VCaP (cell line): ENCODE data around the gene MRRF.
A peak's percentile ranks its signal among the peaks of the same experiment; 100 is the strongest.
"Not testable (repeated sequence)": the region's sequence is repeated elsewhere in the genome, so short reads cannot be mapped to it uniquely, and the experiment has no call there.

Experiments used
- H3K27ac ChIP-seq: fragments of 450-650 bp; 2 replicates; pipeline ENCODE4 v1.5.1; 2017
- TF ChIP-seq, protein P1 (sequence below): fragments of 450-650 bp; conservative IDR thresholded peaks from 2 replicates; pipeline ENCODE4 v1.5.1; 2017; ENCODE audit warnings: mild to moderate bottlenecking, moderate library complexity

The MRRF gene

DNA sequence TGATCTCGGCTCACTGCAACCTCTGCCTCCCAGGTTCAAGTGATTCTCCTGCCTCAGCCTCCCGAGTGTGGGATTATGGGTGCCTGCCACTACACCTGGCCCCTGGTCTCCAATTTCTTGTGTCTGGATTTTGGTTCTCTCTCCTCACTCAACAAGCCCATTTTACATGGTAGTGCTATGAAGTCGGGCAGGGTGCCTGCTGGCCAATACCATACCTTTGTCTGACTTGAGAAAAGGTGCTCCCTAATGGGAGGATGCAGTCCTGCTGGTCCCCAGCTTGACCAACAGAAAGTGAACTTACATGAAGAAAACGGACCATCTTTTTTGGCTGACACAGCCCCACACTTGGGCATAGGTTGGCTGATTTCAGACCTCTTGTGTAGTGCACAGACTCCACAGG, 84.5 kb downstream of the MRRF start:
- TF ChIP-seq, protein P1, sequence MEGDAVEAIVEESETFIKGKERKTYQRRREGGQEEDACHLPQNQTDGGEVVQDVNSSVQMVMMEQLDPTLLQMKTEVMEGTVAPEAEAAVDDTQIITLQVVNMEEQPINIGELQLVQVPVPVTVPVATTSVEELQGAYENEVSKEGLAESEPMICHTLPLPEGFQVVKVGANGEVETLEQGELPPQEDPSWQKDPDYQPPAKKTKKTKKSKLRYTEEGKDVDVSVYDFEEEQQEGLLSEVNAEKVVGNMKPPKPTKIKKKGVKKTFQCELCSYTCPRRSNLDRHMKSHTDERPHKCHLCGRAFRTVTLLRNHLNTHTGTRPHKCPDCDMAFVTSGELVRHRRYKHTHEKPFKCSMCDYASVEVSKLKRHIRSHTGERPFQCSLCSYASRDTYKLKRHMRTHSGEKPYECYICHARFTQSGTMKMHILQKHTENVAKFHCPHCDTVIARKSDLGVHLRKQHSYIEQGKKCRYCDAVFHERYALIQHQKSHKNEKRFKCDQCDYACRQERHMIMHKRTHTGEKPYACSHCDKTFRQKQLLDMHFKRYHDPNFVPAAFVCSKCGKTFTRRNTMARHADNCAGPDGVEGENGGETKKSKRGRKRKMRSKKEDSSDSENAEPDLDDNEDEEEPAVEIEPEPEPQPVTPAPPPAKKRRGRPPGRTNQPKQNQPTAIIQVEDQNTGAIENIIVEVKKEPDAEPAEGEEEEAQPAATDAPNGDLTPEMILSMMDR: no peak
- H3K27ac ChIP-seq: no peak overlapping the region

DNA sequence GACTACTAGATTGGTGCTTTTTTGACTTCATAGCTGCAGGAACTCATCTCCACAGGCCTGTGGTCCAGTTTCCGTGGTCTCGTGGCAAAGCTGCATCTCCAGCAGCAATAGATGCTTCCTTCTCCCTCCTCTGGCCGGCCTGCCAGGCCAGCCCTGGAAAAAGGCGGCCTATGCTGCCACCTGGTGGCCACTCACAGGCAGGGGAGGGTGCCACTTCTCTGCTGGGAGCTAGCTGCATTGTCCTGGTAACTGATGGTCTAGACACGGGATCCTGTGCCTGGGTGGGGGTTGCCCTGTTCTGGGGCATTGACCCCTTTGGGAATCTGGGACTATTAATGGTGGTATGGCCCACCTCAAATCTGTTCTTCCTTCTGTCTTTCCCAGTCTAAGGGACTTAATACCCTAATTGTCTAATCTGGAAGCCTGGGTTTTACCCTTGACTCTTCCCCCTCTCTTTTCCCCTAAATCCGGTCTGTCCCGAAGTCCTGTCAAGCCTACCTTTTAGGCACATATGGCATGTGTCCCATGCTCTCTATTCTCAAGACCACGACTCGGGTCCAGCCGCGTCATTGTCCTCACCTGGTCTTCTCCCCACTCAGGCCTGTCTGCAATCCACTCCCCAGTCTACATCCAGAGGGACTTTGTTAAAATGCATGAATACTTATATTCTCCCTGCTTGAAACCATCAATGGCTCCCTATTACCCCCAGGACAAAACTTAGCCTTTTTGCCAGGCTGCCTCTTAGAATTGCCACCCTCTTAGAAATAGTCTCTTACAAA, 86.1 kb downstream of the MRRF start:
- TF ChIP-seq, protein P1: peak; percentile 95
- H3K27ac ChIP-seq: no peak overlapping the region

DNA sequence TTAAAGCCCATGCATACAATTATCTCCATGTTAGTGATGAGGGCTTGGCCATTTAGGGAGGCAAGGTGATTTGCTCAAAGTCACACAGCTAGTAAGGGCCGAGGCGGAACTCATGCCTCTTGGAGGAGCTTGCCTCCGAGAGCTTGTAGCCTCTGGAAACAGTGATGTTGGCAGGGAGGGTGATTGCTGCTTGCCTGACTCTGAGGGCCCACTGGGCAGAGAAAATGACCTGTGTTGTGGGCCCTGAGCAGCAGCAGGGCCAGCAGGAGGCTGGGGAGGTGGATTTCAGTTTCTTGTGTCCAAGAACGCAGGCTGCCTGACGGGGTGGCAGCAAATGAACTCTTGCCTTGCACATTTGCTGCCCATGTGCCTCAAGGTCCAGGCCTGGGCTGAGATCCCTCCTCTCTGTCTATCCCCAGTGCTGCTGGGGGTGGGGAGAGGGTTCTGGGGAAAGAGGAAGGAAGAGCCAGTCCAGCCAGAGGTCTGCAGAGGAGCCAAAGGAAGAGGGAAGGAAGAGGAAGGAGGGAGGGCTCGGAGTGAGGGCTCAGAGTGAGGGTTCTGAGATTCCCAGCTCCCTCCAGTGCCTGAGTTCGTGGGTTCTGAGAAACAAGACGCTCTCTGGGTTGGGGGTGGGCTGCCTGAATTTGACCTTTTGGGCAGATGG, 90.0 kb downstream of the MRRF start:
- no peak overlapping the region for H3K27ac ChIP-seq
- TF ChIP-seq, protein P1: no peak

DNA sequence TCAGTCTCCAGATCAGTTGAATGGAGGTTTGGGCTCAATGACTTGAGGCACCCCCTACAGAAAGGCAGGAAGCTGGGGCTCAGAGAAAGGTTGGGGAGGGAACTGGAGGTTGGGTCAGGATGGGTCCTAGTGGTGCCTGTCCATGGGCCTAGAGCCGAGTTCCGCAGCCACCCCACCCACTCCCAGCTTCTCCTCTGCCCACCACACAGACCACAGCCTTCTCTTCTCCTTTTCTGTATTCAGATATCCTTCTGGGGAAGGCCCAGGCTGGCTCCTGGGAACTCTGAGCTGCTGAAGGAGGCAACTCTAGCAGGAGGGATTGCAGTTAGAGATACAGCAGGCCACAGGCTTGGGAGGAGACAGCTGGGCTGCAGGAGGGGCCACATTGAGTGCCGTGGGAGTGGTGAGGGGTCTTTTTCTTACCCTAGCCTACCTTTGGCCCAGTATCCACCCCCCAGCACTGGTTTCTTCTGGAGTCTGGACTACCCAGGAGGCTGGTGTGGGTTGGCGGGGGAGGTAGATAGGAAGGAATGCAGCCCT, 90.7 kb downstream of the MRRF start:
- no peak overlapping the region for H3K27ac ChIP-seq

DNA sequence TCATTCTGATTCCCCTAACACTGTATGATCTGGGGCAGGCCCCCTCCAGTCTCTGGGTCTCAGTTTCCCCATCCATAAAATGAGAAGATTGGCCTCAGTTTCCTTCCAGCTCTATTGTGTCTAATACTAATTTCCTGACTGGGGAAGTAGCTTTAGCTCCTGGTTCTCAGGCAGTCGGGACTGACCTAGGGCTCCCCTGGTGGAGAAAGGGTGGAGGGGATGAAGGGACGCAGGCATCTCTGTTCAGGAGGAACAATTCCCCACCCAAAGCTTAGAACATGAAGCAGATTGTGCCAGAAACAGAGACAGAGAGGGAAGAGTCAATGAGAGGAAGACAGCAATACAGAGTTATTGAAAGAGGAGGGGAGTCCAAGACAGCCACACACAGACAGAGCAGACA, 91.9 kb downstream of the MRRF start:
- H3K27ac ChIP-seq: no peak overlapping the region
- TF ChIP-seq, protein P1: peak; percentile 21; the same call in 1 of the 2 replicates

More for the DNA sequence above, 90.7 kb downstream of the MRRF start:
- TF ChIP-seq, protein P1: no peak

DNA sequence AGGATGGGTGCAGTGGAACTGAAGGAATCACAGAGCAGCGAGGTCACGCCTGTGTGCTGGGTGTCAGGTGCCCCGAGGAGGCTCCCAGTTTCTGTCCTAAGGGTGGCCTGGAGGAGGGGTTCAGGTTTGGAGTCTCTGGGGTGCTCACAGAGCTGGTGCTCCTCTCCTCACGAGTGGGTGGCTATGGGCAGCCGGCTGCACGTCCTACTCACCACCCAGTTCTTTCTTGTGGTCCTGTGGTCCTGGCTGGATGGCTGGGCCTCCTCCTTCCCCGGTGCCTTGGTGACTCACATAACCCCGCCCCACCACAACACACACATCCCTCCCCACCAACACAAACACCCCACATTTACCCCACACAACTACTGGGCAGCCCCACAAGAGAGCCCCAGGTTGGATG, 96.2 kb downstream of the MRRF start:
- no peak overlapping the region for H3K27ac ChIP-seq
- TF ChIP-seq, protein P1: no peak

DNA sequence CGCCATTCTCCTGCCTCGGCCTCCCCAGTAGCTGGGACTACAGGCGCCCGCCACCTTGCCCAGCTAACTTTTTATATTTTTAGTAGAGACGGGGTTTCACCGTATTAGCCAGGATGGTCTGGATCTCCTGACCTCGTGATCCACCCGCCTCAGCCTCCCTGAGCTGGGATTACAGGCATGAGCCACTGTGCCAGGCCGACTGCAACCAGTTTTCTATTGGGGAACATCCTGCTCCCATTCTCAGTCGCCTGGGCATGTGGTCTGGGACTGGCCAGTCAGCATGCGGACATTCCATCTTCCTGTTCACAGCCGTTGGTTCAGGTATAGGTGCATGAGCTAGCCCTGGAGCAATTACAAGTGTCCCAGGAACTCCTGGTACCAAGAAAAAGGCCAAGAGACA, 98.4 kb downstream of the MRRF start:
- not testable (repeated sequence) for H3K27ac ChIP-seq
